ENCODE results near the gene GLMP.
A peak's percentile ranks its signal among the peaks of the same experiment; 100 is the strongest.
"Not testable (repeated sequence)": the region's sequence is repeated elsewhere in the genome, so short reads cannot be mapped to it uniquely, and the experiment has no call there.

The GLMP gene

DNA sequence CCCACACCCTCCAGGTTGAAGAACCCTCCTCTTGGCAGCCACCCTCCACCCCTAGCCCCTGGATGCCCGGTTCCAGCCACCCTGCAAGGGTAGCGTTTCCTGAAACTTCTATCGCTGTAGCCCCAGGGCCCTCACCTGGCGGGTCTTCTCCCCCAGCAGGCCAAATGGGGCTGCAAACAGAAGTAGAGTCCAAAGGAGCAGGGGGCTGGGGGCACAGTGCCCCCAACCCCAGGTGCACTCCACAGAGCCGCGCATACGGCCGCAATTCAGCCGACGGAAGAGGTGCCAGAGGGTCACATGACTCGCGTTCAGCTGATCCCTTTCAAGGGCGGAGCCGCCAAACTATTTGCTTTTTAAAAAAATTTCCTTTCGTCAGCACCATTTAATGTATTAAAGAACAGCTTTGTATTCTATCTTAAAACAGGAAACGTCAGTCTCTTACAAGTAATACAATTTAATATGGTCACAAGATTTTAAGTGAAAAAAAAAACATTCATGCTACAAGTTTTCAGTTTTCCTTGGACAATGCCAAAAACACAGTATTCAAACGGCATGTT, at the start of gene GLMP:
TSS of gene GLMP (minus strand) at position 289 of the 557 bp plus-strand sequence. CDS start at position 255, 34 bp downstream.
- DNase-seq, result peak; percentile 28

GRCh38 chr1:156344409-156344808, 48.9 kb upstream of the GLMP start:
- no peak for DNase-seq

DNA sequence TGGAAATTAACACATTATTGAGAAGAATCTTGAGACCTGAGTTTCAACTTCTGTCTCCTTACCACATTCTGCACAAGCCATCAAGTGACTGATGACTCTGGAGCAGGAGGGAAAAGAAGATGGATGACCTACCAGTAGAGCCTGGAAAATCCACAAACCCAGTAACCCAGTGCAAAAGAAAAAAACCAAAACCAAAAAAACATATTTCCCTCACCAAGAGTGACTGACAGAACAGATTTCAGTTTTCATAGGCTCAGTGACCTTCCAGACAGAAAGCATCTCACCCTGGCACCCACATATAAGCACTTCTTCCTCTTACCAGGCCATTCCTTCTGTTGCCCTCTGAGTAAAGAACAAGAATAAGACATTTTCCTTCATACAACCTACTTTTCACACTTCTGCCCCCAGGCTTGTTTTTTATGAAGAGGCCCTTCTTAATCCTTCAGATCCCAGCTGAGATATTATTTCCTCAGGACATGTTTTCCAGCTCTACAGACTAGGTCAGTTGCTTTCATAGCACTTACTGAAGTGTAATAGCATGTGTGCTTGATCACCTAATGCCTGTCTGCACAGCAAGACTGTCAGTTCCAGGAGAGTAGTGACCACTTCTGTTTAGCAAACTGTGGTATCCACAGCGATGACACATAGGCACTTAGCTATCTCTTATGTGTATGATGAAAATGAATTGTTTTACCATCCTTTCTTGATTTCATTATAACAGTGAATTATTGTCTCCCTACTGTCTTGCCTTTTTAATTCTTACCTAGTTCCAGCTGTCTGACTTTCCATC, 46.9 kb upstream of the GLMP start:
- no peak for DNase-seq

DNA sequence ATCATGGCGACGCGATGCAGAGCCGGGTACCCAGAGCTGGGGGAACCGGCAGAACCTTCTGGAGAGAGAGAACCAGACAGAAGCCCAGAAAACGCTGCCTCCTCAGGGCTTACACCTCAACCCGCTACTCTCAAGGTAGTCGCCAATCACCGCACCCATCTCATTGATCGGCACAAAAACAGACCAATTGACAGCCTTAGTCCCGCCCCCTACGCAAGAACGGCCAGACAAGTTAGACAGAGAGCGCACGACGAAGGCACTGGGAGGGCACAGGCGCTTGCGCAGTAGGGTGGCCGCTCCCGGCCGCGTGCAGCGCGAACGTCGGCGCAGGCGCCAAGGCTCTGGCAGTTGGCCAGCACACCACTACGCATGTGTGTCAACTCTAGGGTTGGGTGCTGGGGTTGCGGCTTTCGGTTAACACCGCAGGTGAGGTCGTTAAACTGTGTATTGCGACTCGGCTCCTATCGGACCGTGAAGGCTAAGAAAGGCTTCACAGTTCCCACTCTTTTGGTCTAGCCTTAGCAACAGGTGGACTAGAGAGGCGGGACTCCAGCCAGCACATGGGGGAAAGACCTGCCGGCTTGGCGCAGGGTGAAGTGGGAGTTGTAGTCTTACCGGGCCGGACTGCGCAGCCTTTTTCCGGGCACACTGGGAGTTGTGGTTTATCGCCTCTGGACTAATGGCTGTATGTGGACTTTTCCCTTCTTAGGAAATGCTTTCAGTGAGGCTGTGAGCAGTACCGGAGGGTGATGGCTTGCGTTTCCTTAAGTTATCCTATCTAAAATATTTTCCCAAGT, 42.9 kb upstream of the GLMP start, which contains the start of the genes CCT3 and TSACC:
TSS of gene CCT3 (minus strand) at position 113 of the 797 bp plus-strand sequence. CDS start at position 5, 108 bp downstream.
TSS of gene TSACC (plus strand) at position 347 of the 797 bp plus-strand sequence. CDS start 1,232 bp downstream, outside the sequence.
- DNase-seq, result peak; percentile 99

GRCh38 chr1:156337888-156338179, 42.4 kb upstream of the GLMP start:
- DNase-seq, result no peak

- DNase-seq, result no peak
Observed at GRCh38 chr1:156337052-156337887, 41.8 kb upstream of the GLMP start.

DNA sequence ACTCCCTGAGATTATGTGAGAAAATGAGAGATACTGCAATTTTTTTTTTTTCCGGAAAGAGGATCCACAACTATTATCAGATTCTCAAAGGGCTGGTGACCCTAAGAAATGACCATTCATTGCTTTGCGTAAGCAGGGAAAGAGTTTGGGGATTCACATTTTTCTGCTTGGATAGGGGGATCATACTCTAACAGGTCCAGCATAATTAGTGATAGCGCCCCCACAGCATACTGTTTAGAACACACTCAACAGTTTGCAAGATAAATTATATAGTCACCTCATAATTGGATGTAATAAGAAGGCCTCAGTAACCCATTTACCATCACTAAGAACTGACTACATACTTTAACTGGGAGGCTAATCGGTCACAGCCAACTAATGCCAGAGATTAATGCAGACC, 40.8 kb upstream of the GLMP start:
- DNase-seq, result no peak

DNA sequence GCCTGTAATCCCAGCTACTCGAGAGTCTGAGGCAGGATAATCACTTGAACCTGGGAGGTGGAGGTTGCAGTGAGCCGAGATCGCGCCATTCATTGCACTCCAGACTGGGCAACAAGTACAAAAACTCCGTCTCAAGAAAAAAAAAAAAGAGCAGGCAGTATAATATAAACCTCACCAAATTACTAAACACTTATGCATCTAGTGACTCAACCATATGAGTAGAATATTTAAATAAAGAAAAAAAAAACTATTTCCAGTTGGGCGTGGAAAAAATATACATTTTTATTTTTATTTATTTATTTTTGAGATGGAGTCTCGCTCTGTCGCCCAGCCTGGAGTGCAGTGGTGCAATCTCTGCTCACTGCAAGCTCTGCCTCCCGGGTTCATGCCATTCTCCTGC, 27.7 kb upstream of the GLMP start:
- not testable (repeated sequence) for DNase-seq

DNA sequence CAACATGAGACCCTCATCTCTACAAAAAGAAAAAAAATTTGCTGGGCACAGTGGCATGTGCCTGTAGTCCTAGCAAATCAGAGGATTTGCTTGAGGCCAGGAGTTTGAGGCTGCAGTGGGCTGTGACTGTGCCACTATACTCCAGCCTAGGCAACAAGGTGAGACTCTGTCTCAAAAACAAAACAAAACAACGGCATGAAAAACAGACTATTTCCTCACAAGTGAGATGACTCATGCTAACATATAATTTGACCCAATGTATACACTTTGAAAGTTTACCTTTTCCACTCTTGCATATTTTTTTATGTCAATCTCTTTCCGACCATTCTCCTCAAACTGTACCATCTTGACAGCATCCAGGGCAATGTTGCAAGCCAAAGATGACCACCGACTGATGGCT, 25.1 kb upstream of the GLMP start:
- DNase-seq, result no peak

GRCh38 chr1:156319664-156320063, 24.2 kb upstream of the GLMP start:
- DNase-seq, result no peak

GRCh38 chr1:156316909-156317308, 21.4 kb upstream of the GLMP start:
- no peak for DNase-seq

DNA sequence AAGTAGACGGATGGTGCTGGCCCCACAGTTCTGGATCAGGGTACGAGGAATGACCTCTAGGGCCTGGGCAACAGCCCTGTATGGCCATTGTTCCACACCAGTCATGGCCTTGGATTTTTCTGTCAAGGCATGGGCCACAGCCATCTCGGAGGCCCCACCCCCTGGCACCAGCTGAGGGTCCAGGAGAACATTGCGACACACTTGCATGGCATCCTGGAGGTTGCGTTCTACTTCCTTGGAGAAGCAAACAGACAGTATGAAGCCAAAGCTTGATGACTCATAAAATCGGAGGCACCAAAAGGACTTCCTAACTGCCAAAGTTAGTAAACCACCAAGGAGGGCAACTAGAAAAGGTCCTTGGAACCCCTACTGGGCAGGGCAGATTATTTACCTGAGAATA, 15.5 kb upstream of the GLMP start:
- DNase-seq, result no peak

DNA sequence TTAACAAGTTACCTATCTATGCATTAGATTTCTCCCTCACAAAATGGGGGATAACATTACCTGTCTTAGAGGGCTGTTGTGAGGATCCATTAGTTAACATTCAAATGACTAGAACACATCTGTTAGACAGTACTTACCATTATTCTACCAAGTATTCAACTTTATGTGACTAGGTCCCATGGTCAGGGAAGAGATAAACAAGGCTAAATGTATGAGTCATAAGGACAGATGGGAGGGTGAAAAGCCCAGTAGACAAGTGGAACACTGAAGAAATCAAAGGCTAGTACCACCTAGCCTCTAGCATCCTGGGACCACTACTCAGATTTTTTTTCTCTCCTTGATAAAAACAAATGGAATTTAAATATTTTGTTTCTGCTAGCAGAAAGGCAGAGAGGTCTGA, 12.6 kb upstream of the GLMP start:
- no peak for DNase-seq

- no peak for DNase-seq
Observed at GRCh38 chr1:156305215-156305614, 9.7 kb upstream of the GLMP start.

- DNase-seq, result no peak
Observed at GRCh38 chr1:156303241-156303640, 7.8 kb upstream of the GLMP start.

DNA sequence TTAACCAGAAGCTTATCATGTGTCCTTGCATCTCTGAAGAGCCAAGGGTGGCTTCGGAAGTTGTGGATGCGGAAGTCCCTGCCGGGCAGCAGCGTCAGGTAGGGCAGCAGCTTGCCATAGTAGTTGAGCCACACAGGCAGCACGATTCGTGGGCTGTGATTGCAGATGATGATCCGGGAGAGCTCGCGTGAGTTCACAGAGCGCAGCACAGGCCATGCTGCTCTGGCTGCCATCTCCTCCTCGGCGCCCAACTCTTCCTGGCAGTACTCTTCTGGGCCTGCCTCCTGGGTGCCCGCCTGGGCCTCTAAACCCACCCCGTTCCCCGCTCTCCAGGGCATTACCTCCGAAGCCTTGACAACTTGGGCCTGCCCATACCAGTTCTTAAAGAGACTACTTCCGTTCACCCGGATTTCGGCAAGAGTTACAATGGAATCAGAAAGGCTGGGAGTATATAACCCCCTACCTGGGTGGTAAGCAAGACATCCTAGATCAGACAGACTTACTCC, 3.4 kb upstream of the GLMP start, which contains the start of gene VHLL:
TSS of gene VHLL (minus strand) at position 456 of the 506 bp plus-strand sequence. CDS start at position 338, 118 bp downstream.
- DNase-seq, result no peak

DNA sequence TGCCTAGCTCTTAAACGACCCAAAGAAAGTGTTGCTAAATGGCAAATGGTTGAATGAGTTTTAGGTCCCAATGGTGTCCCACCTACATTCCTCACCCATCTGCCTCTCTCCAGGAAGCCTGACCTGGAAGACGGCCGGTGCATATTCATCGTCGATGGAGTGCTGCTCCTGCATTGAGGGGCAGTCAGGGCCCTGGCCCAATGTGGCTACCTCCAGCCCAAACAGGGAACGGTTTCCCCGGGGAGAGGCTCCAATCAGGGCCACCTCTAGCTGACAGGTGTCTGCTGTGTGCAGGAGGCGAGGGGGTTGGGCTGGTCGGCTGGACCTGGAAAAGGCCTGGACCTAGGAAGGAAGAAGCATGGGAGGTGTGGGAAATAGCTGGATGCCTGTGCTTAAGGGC, 1.6 kb downstream of the GLMP start:
- DNase-seq, result no peak

DNA sequence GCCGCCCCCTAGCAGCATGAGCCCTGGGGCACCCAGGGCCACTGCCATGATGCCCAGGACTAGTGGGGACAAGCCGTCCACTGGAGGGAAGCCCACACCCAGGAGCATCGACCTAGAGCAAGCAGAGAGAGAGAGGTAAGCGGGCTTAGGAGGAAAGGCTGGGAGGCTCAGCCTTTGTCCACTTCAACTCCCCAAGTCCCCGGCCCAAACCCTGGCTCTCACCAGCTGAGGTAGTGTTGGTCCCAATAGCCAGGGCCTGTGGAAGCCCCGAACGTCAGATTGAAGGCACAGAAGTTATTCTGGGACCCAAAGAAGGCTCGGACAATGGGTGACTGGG, 2.4 kb downstream of the GLMP start:
- DNase-seq, result no peak

DNA sequence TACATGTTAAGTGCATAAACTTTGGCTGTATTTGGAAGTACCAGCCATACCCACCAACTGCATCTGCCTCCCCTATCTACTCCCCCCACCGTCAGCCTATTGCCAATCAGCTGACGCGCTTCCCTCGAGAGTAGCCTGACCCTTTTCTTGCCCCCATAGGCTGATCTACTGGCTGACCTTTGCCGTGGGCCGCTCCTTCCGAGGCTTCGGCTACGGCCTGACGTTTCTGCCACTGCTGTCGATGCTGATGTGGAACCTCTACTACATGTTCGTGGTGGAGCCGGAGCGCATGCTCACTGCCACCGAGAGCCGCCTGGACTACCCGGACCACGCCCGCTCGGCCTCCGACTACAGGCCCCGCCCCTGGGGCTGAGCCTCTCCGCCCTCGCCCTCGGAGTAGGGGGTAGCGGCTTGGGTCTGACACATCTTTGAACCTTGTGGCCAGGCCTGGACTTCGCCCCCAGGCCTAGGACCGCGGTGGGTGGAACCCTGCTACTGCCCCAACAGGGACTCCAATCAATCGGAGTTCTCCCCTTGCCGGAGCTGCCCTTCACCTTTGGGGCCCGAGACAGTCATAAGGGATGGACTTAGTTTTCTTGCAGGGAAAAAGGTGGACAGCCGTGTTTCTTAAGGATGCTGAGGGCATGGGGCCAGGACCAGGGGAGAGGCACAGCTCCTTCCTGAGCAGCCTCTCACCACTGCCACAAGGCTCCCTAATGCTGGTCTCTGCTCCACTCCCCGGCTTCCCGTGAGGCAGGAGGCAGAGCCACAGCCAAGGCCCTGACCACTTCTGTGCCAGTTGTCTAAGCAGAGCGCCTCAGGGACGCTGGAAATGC, 4.0 kb downstream of the GLMP start:
- DNase-seq, result no peak

DNA sequence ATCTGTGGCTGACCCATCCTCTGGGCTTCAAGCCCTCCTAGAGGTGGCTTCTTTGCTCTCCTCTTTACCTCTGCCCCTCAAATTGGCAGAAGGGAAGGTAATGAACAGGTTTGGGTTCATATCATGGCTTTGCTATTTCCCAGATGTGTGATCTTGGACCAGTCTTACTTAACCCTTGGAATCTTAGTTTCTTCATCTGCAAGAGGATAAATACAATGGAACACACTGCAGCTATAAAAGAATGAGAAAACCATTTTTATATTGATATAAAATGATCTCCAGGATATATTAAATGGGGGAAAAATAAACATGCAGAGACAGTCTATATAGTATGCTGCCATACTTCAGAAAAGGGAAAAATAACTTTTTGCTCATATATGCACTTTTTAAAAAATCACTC, 5.6 kb downstream of the GLMP start:
- DNase-seq, result no peak

- no peak for DNase-seq
Observed at GRCh38 chr1:156286061-156286460, 9.4 kb downstream of the GLMP start.

DNA sequence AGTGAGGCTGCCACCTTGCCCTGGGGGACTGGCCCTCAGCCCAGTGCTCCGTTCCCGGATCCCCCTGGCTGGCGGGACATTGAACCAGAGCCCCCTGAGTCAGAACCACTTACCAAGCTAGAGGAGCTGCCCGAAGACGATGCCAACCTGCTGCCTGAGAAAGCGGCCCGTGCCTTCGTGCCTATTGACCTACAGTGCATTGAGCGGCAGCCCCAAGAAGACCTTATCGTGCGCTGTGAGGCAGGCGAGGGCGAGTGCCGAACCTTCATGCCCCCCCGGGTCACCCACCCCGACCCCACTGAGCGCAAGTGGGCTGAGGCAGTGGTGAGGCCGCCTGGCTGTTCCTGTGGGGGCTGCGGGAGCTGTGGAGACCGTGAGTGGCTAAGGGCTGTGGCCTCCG, 10.0 kb downstream of the GLMP start:
- no peak for DNase-seq
